ENCODE data around the gene ZKSCAN5.

The ZKSCAN5 gene

DNA sequence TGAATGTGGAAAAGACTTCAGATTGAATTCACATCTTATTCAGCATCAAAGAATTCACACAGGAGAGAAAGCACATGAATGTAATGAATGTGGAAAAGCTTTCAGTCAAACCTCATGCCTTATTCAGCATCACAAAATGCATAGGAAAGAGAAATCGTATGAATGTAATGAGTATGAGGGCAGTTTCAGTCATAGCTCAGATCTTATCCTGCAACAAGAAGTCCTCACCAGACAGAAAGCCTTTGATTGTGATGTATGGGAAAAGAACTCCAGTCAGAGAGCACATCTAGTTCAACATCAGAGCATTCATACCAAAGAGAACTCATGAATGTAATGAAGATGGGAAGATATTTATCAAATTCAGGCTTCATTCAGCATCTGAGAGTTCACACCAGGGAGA is 68.8 kb downstream of the ZKSCAN5 start:
- H2AFZ ChIP-seq (ENCODE audit: low read length), result no peak overlapping the region
- no peaks in the 10 kb centered on the region for H3K79me2 ChIP-seq (ENCODE audit: insufficient read depth, low read length)
- no peak overlapping the region for H3K4me2 ChIP-seq (ENCODE audit: low read length)
- H3K4me3 ChIP-seq (ENCODE audit: low read depth, low read length, poor library complexity, severe bottlenecking), result no peak overlapping the region
- no peaks in the 10 kb centered on the region for H3K27me3 ChIP-seq (ENCODE audit: insufficient read depth, low read length)
- no peak overlapping the region for H3K27ac ChIP-seq (ENCODE audit: low read depth, low read length, poor library complexity, severe bottlenecking)
- peaks cover 11% of the 10 kb centered on the region for H3K4me1 ChIP-seq (ENCODE audit: insufficient read depth, low read length, severe bottlenecking)
- TF ChIP-seq, protein P1, sequence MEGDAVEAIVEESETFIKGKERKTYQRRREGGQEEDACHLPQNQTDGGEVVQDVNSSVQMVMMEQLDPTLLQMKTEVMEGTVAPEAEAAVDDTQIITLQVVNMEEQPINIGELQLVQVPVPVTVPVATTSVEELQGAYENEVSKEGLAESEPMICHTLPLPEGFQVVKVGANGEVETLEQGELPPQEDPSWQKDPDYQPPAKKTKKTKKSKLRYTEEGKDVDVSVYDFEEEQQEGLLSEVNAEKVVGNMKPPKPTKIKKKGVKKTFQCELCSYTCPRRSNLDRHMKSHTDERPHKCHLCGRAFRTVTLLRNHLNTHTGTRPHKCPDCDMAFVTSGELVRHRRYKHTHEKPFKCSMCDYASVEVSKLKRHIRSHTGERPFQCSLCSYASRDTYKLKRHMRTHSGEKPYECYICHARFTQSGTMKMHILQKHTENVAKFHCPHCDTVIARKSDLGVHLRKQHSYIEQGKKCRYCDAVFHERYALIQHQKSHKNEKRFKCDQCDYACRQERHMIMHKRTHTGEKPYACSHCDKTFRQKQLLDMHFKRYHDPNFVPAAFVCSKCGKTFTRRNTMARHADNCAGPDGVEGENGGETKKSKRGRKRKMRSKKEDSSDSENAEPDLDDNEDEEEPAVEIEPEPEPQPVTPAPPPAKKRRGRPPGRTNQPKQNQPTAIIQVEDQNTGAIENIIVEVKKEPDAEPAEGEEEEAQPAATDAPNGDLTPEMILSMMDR (IDR thresholded peaks at IDR 0.05; ENCODE audit: low read length), result no peak
- TF ChIP-seq EZH2 (IDR thresholded peaks at IDR 0.05; ENCODE audit: borderline replicate concordance, low read length), result no peak
- no peaks in the 10 kb centered on the region for H3F3A ChIP-seq (ENCODE audit: insufficient read depth, low read length)
- H4K20me1 ChIP-seq (ENCODE audit: insufficient read depth, low read length), result no peaks in the 10 kb centered on the region
- peaks cover 65% of the 10 kb centered on the region for H3K36me3 ChIP-seq (ENCODE audit: insufficient read depth, low read length)
- no peaks in the 10 kb centered on the region for H3K9me2 ChIP-seq (ENCODE audit: low read depth, low read length)
- H3K9me3 ChIP-seq (ENCODE audit: low read length), result no peaks in the 10 kb centered on the region
- no peak overlapping the region for H3K9ac ChIP-seq (ENCODE audit: low read length)

DNA sequence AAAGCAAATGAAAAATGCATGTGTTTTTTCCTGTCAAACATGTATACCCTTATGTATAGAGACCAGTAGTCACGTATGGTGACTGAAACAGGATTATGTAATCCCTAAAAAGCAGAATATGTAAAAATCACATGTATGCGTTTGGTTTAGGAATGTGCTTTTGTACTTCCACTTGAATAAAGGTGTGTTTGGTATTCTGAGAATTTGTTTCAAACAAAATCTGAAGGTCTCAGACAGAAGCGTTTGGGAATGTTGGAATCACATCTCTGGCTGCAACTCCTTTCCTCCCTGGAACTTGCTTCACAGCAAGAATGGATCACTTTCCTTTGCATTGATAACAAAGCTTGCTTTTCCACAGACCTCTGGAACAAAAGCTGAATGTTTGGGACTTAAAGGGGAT is 71.8 kb downstream of the ZKSCAN5 start:
- no peak for TF ChIP-seq EZH2 (IDR thresholded peaks at IDR 0.05; ENCODE audit: borderline replicate concordance, low read length)
- TF ChIP-seq, protein P1 (IDR thresholded peaks at IDR 0.05; ENCODE audit: low read length), result no peak

DNA sequence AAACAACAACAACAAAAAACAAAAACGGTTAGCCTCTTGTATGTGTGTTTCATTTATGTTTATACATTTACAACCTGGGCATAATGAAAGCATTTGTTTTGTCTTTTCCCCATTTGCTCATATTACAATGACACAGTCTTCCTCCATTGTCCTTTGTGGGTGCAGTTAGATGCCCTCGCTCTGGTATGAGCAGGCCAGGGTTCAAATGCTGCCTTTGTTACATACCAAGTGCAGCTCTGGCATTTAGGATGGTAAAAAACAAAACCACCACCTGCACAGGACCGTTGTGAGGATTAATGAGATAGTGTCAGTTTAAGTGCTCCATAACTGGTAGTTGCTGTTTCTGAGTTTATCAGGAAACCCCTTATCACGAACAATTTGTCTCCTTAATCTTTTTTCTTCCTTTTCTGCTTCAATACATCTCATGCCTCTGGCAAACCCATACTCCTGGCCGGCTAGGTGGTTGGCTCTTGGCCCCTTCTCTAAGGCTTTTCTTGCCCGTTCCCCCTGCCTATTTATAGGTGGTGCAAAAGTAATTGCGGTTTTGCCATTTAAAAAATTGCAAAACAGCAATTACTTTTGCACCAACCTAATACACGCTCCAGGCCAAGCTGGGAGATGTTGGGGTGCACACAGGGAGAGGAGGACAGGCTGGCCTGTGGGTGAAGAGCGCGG is 75.0 kb downstream of the ZKSCAN5 start:
- H3F3A ChIP-seq (ENCODE audit: insufficient read depth, low read length), result no peaks in the 10 kb centered on the region
- H3K27me3 ChIP-seq (ENCODE audit: insufficient read depth, low read length), result no peaks in the 10 kb centered on the region
- H3K9ac ChIP-seq (ENCODE audit: low read length), result peak overlapping the region; percentile 25; the same call in 1 of the 2 replicates
- peaks cover 29% of the 10 kb centered on the region for H3K4me1 ChIP-seq (ENCODE audit: insufficient read depth, low read length, severe bottlenecking)
- H3K4me3 ChIP-seq (ENCODE audit: low read depth, low read length, poor library complexity, severe bottlenecking), result peak overlapping the region; percentile 56
- no peak overlapping the region for H2AFZ ChIP-seq (ENCODE audit: low read length)
- no peaks in the 10 kb centered on the region for H4K20me1 ChIP-seq (ENCODE audit: insufficient read depth, low read length)
- no peak overlapping the region for H3K27ac ChIP-seq (ENCODE audit: low read depth, low read length, poor library complexity, severe bottlenecking)
- H3K9me2 ChIP-seq (ENCODE audit: low read depth, low read length), result no peaks in the 10 kb centered on the region
- no peak for TF ChIP-seq EZH2 (IDR thresholded peaks at IDR 0.05; ENCODE audit: borderline replicate concordance, low read length)
- TF ChIP-seq, protein P1 (IDR thresholded peaks at IDR 0.05; ENCODE audit: low read length), result no peak
- H3K36me3 ChIP-seq (ENCODE audit: insufficient read depth, low read length), result peaks cover 6% of the 10 kb centered on the region; the same call in 1 of the 2 replicates
- H3K9me3 ChIP-seq (ENCODE audit: low read length), result no peaks in the 10 kb centered on the region
- no peaks in the 10 kb centered on the region for H3K79me2 ChIP-seq (ENCODE audit: insufficient read depth, low read length)
- H3K4me2 ChIP-seq (ENCODE audit: low read length), result peak overlapping the region; percentile 61

More for the DNA sequence above, 71.8 kb downstream of the ZKSCAN5 start:
- H2AFZ ChIP-seq (ENCODE audit: low read length), result no peak overlapping the region
- H3K9me2 ChIP-seq (ENCODE audit: low read depth, low read length), result no peaks in the 10 kb centered on the region
- H3K9ac ChIP-seq (ENCODE audit: low read length), result no peak overlapping the region
- no peaks in the 10 kb centered on the region for H3F3A ChIP-seq (ENCODE audit: insufficient read depth, low read length)
- no peaks in the 10 kb centered on the region for H3K9me3 ChIP-seq (ENCODE audit: low read length)
- peaks cover 36% of the 10 kb centered on the region for H3K36me3 ChIP-seq (ENCODE audit: insufficient read depth, low read length)
- H3K79me2 ChIP-seq (ENCODE audit: insufficient read depth, low read length), result no peaks in the 10 kb centered on the region
- no peak overlapping the region for H3K4me3 ChIP-seq (ENCODE audit: low read depth, low read length, poor library complexity, severe bottlenecking)
- H3K27me3 ChIP-seq (ENCODE audit: insufficient read depth, low read length), result no peaks in the 10 kb centered on the region
- H3K4me2 ChIP-seq (ENCODE audit: low read length), result no peak overlapping the region
- H4K20me1 ChIP-seq (ENCODE audit: insufficient read depth, low read length), result no peaks in the 10 kb centered on the region
- H3K4me1 ChIP-seq (ENCODE audit: insufficient read depth, low read length, severe bottlenecking), result peaks cover 29% of the 10 kb centered on the region
- H3K27ac ChIP-seq (ENCODE audit: low read depth, low read length, poor library complexity, severe bottlenecking), result no peak overlapping the region
